GM19025 (cell line): Measurements from ENCODE around the gene OGFR.
A peak's percentile ranks its signal among the peaks of the same experiment; 100 is the strongest.

Experiments used
- ATAC-seq: cut with Tn5 transposase; IDR thresholded peaks from one replicate; pipeline ENCODE4 v1.9.1; 2021; ENCODE audit warnings: mild to moderate bottlenecking, low read depth, moderate library complexity; ENCODE audit not compliant: unreplicated experiment

Gene OGFR

DNA sequence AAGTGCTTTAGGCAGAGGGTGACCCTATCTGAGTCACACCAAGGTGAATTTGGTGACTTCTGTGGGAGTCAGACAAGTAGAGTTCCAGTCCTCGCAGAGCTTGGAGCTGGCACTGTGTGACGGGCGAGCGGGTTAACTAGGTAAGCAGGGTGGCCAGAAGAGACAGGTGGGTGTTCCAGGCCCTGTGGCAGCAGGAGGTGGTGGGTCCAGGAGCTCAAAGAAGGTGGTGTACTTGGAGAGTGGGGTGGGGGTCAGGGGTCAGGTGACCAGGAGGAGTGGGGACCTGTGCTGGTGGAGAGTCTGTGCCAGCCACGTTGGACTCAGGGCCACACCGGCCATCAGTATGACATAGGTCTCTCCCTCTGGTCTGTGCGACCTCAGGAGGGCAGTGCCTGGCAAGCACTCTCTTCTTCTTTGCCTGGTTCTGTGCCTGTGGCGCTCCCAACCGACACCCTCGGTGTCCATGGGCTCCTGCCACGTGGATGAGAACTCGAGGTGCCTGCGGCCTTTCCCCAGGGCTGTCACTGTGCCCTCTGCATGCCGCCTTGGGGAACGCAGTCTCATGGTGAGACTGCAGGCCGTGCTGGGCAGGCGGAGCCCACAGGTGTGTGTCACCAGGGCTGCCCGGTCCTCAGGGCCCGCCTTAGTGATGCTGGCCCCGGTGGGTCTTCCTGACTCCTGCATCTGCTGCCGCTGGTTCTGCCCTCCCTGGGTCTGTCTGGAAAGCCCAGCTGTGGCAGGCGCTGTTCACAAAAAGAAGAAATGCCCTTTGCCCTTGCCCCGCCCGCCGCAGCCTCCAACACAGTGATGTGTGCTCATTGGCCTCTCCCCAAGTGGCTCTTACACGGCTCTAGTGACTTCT is 6.7 kb upstream of the OGFR start:
- ATAC-seq, result no peak

DNA sequence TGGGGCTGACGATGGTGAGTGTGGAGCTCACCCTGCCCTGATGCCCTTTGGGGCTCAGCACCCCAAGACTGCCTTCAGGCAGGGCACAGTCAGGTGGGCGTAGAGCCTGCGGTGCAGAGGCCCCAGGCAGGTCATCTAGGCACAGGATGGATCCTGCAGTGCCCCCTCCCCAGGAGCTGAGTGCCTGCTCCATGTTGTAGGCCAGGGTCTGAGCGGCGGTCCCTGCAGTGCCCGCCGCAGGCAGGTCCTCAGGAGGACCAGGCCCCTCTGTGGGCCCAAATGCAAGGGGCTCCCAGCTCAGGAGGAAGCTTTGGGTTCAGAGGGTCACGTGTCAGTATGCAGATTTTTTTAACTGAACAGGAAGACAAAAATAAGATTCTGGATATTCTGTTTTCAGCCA is 5.6 kb upstream of the OGFR start:
- ATAC-seq, result no peak

DNA sequence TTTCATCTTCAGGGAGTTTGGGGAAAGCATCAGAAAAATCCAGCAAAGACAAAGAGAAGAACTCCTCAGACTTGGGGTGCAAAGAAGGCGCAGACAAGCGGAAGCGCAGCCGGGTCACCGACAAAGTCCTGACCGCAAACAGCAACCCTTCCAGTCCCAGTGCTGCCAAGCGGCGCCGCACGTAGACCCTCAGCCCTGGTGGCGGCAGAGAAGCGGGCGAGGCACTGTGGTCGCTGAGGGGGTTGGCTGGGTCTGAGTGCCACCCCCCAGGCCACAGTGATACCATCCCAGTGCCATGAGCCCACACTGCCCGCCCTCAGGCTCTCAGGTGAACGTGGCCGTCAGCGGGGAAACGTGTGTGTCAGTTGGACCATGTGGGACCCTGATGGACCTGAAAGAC is 5.2 kb upstream of the OGFR start:
- ATAC-seq, result no peak

DNA sequence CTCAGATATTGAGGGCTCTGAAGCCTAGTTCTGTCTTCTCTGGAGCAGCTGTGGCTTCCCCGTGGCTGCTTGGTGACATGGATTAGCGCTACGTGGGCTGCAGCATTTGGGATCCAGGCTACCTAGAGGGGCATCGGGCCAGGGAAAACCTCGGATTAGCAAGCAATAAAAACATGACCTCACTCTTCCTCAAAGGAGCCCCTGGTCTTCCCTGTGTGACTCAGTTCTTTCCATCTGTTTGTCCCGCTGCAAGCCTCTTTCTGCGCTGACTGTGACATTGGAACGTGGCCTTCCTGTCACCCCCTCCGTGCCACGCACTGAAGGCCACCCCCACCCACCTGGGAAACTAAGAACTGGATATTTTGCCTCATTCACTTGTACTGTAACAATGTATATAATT is 4.8 kb upstream of the OGFR start:
- no peak for ATAC-seq

DNA sequence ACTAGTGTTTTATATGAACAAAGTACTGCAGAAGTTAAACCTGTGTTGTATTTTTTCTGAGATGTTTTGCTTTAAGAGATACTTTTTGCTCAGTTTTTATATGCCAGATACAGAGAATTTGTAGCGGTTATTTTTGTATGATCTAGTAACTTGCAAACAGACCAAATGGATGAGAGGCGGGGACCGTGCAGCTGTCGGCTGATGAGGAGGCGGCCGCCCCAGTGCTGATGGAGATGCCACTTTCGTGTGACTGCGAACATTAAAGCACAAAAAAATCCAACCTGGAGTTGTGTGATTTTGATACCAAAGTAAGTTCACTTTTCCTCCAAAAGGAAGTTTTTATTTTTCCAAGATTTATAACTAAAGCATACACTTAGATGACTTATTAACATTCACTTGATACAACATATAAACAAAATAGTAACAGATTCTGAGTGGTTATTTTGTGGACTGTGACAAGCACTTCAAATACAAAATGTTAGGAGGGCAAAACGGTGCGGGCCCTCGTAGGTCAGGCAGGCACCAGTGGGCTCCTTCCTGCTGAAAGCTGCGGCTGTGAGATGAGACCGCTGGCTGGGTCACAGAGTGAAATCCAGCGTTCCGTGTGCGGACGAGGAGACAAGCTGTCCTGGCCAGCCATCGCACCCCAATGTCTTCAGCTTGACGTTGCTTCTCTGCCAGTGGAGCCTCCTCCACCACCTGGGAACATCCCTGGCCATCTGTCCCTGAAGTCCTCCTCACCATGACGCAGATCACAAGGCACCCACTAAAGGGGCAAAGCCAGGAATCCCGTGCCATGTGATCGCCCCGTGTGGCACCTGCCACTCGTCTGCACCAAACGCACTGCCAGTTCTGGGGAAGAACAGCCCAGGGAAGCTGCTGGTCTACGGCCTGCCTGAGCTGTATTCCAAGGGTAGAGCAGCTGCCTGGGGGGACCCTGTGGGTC is 4.0 kb upstream of the OGFR start:
- no peak for ATAC-seq

DNA sequence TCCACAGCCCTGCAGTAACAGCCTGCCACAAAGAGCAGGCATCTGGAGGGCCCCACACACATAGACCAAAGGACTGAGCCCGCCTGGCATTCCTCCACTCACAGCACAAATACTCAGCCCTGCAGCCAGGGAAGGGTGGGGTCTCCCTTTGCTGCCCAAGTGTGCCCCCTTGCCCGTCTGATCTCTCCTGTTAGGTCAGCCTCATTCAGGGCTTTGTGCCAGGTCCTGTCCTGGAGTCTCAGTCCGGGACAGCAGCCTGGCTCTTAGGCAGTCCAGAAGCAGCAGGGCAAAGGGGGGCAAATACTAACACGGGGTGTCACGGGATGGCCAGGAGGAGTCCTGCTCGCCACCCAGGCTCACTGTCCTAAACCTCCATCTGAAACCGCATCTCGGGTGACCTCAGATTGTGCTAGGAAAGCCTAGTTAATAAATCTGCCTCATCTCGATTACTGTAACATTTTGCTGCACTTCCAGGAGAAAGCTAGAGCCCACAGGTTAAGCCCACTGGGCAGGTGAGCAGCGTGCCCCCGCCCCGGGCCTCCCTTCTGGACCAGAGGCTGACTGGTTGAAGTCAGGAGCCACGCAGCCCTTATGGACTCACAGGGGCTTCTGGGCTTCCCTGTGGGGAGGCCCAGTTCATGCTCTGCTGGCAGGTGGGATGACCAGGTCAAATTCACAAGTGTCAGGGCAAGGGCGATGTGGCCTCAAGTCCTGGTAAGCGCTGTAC is 3.2 kb upstream of the OGFR start:
- no peak for ATAC-seq

DNA sequence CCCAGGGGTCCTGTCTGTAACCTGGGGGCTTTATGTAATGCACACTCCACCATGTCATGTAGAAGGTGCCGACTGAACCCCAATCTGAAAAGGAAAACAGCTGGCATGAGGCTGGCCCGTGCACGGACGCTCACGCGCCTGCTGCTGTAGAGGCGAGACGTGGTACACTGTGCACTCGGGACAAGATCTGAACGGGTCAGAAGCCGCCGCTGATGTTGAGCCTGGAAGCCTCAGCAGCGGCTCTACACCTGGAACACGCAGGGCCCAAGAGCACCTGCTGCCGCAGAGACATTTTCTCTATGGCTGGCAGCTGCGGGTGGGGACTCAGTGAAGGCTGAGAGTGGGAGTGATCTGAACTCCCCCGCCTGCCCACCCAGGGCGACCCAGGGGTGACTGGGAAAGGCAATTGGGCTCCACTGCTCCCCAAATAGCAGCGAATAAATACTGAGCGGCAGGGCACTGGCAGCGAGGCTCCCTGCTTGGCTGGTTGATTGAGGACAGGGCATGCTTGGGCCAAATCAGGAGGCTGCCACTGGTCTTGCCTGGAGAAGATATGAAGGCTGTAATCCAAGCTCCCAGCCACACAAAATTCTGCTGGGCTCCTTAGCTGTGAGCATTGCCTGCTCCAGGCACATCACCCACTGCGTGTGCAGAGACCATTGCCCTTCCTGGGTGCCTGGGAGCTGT is 2.5 kb upstream of the OGFR start:
- no peak for ATAC-seq

DNA sequence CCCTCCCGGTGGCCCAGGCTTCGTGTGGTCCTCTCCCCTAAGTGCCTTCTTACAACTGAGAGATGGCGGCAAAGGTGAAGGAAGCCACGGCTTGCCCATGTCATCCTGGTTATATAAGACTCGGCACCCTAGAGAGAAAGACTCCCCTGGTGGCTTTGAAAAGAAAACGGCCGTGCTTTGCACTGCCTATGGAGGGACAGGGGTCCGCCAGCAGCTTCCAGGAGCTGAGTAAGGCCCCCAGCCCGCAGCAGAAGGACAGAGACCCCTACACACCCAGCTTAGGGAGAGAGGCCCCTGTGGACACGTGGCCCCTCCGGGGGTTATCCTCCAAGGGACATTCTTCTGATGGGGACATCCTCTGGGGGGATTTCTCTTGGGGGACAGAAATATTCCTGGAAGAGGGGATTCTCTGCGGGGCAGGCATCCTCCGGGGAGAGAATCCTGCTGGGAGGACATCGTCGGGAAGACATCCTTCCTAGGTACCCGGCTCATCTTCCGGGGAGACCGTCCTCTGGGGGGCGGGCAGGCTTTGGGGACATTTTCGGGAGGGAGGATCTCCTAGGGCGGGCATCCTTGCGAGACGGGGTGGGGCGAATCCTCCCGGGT is 511 bp upstream of the OGFR start:
- ATAC-seq, result no peak

DNA sequence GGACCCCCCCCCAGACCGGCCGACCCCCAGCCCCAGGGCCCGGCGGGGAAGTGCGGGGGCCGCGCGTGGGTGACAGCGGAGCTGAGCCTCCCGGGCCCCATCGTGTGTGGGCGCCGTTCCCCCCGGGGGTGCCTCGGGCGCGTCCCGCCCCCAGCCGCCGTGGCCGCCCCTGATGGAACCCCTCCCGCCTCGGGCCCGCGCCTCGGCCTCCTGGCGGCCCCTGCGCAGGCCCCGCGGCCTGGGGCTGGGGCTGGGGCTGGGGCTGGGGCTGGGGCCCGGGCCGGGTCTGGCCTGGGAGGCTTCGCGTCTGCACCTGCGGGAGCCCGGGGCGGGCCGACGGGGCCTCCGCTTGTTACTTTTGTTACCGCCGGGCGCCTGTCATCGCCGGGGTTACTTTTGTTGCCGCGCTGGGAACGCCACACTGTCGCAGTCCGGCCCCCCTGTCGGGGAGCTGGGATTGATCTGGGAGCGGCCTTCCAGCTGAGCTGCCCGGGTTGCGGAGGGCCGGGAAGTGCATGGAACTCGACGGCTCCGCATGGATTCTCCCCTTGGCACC is 598 bp downstream of the OGFR start:
- peak; percentile 19 for ATAC-seq

DNA sequence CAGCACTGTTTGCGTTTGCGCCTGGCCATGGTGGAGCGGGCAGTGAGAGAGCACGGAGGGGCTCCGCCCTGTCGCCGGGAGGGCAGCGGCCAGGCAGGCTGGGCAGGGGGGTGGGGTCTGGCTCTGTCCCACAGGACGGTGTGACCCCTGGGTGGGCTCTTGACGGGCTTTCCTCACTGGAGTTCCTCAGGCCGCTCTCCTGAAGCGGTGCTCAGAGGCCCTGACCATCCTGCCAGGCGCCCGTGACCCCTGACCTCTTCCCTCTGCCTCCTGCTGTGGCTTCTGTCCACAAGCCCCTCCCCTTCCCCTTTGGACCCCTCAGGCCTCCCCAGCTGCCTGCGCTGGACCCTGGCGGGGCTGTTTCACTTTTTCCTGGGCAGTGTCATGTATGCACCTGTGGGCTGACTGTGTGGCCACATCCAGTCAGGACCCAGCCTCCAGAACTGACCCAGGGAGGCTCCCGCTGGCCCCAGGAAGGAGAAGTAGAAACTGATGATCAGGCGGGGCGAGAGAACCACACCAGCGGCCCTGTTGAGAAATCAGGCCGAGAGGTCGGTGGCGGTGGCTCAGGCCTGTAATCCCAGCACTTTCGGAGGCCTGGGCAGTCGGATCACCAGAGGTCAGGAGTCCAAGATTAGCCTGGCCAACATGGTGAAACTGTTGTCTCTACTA is 1.2 kb downstream of the OGFR start:
- no peak for ATAC-seq

DNA sequence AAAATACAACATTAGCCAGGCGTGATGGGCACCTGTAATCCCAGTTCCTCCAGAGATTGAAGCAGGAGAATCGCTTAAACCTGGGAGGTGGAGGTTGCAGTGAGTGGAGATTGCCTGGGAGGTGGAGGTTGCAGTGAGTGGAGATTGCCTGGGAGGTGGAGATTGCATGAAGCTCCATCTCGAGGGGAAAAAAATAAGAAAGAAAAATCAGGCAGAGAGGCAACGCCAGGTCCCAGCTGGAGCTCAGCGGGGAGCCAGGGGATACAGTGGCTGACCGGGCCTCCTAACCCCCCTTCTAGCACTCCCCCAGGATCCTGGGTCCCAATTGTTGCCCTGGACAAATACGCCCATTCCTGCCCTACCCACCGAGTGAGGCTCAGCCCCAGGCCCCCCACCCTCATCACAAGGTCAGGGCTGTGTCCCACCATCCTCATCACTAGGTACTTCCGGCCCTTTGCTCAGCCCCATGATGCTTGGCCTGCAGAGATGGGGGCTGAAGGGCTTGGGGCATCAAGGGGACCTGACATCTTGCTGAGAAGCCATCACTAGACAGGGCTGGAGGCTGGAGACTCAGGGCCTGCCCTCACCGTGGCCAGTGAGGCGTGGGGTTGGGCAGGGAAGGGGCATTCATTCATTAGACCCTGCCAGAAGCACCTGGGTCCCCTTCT is 1.9 kb downstream of the OGFR start:
- no peak for ATAC-seq

DNA sequence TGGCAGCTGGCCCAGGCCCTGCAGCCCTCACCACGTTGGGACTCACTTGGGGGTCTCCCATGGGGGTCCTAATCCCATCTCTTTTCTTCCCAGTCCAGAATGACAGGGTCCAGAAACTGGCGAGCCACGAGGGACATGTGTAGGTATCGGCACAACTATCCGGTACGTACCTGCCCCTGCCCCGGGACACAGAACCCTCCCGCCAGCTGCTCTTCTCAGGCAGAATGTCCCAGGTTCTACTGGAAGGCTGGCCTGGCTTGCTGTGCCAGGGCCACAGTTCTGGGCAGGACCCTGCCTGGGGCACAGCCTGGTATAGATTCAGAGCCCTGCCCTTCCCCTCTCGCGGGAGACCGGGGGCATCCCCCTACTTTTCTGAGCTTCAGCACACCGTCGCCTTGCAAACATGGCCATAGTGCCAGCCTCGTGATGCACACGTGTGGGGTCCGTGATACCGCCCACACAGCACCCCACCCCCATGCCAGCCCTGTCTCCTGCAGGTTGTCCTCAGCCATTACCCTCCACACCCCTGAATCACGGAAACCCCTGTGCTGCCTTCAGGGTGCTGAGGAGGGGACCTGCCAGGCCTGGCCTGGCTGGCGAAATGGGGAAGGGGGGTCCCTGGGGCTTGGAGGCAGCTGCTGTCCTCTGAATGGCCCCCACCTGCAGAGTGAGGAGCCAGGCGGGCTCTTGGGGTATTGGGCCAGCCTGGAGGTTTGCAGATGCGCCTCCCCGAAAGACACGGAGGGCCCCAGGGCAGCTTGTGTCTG is 3.0 kb downstream of the OGFR start:
- no peak for ATAC-seq

DNA sequence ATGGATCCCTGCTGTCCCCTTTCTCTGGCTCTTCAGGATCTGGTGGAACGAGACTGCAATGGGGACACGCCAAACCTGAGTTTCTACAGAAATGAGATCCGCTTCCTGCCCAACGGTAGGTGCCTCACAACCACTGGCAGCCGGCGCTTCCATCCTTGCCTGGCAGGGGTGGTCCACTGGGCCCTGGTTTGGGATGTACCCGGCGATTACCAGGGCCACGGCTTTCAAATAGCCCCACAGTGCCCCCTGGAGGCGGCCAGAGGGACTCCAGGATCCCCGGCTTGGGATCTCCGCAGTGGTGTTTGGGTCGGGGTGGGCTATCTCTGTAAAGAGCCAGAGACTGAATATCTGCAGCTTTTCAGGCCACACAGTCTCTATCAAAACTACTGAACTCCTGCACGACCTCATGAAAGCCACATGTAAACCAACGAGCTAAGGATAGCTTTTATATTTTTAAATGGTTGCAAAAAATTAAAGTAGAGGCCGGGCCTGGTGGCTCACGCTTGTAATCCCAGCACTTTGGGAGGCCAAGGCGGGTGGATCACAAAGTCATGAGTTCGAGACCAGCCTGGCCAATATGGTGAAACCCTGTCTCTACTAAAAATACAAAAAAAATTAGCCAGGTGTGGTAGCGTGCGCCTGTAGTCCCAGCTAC is 3.7 kb downstream of the OGFR start:
- ATAC-seq, result no peak

DNA sequence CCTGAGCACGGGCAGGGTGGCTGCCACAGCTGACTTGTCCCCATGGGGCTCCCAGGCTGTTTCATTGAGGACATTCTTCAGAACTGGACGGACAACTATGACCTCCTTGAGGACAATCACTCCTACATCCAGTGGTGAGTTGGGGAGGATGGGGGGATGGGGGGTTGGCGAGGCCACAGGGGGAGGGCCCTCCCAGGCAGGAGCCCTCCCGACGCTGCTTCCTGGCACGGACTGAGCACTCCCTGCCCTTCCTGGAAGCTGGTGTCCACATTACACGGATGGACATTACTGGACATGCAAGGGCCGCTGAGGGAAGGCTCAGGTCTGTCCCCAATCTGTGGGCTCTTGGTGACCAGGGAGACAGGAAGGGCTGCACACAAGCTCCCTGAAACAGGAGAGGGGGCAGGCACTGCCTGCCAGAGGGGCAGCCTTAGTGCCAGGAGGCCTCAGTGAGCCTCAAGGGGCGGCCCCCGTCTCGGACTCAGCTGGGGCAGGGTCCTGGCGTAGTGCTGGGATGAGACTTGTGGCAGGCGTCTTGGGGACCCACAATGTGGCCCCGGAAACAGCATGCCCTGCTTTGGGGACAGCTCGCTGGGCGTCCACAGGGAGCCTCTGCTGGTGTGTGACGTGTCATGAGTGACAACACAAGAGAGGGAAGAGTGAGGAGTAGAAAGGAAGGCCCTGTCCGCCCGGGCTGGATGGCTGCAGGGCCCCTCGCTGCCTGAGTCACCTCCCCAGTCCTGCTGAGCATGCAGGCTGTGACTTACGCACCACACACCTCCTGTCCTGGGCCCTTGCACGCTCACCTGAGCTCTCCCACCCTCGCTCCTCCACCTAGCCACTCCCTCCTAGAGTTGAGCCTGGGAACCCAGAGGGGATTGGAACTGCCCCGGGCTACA is 5.1 kb downstream of the OGFR start:
- ATAC-seq, result no peak

DNA sequence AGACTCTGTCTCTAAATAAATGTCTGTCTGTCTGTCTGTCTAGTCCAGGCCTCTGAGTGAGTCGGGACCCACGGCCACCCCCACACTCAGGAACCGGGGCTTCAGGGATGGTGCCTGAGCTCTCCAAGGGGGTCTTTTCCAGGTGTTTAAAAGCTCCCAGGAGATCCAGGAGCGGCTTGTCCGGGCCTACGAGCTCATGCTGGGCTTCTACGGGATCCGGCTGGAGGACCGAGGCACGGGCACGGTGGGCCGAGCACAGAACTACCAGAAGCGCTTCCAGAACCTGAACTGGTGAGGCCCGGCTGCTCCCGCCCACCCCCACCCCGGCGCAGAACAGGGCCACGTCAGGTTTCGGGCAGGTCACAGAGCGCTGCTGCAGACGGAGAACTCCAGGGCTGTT is 6.7 kb downstream of the OGFR start:
- ATAC-seq, result no peak

DNA sequence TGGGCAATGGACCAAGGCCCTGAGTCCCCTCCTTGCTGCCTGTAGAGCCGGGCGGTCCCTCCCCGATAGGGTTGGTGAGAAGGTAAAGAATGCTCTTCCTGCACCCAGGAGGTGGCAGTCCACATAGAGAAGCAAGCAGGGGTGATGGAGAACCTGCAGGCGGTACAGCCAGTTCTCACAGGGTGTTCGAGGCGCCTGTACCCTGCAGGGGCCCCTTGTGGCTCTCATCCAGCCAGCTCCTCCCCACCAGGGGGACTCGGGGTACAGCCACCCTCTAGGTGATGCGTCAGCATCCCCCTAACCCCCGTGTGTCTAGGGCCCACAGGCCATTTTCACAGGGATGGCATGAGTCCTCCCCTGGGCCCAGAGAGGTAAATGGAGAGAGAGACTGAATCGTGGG is 7.1 kb downstream of the OGFR start:
- ATAC-seq, result no peak
